H1 (cell line): Measurements from ENCODE around the gene IDH2. TPM values are rescaled to one million over a fixed set of nuclear protein-coding genes. Genes with fewer than 3 reads are reported as not detected.

Experiments used
- CTCF ChIA-PET: fragments of 300-600 bp; sonication (Branson Sonifier 250); formaldehyde crosslinking; loops from one replicate; lab custom pipeline; 2021; ENCODE audit not compliant: partially characterized antibody; lab: Charles Lee
- POLR2A ChIA-PET: fragments of 300-600 bp; sonication (Branson Sonifier 250); formaldehyde crosslinking; loops from one replicate; lab custom pipeline; 2021; ENCODE audit warnings: inconsistent platforms; ENCODE audit not compliant: partially characterized antibody; lab: Charles Lee
- DNase-seq, 2 experiments: peaks; one replicate each; pipeline versions ENCODE4 v3.0.0 to v3.0.0-alpha.2; 2010 to 2022; ENCODE audit warnings: low spot score in 2 of 2, low read depth in 1 of 2, mixed read lengths in 1 of 2
- FAIRE-seq: peaks from 2 replicates; lab custom pipeline; 2011; peaks lifted over from hg19 to GRCh38; lab: Jason Lieb, UNC
- H2AFZ ChIP-seq: 2 replicates; pipeline ENCODE4 v1.8.1; 2012; ENCODE audit warnings: low read length, inconsistent platforms
- H2AK5ac ChIP-seq: 2 replicates; pipeline ENCODE4 v1.6.1; 2013; ENCODE audit warnings: low read depth, low read length
- H2BK120ac ChIP-seq: replicated peaks from 2 replicates; pipeline ENCODE3; 2013; ENCODE audit warnings: low read depth, low read length, inconsistent platforms
- H2BK12ac ChIP-seq: 2 replicates; pipeline ENCODE4 v1.6.1; 2013; ENCODE audit warnings: low read depth, low read length
- H2BK15ac ChIP-seq: 2 replicates; pipeline ENCODE4 v1.6.1; 2013; ENCODE audit warnings: low read length
- H2BK20ac ChIP-seq: 2 replicates; pipeline ENCODE4 v1.6.1; 2013; ENCODE audit warnings: low read length
- H2BK5ac ChIP-seq: 2 replicates; pipeline ENCODE4 v1.6.1; 2013; ENCODE audit warnings: low read depth, low read length
- H3K14ac ChIP-seq: 2 replicates; pipeline ENCODE4 v1.6.1; 2013; ENCODE audit warnings: inconsistent platforms; ENCODE audit not compliant: insufficient read length
- H3K18ac ChIP-seq: 2 replicates; pipeline ENCODE4 v1.6.1; 2013; ENCODE audit warnings: low read length; ENCODE audit errors: extremely low read depth
- H3K23ac ChIP-seq: 2 replicates; pipeline ENCODE4 v1.6.1; 2013; ENCODE audit warnings: inconsistent platforms; ENCODE audit not compliant: insufficient read length
- H3K23me2 ChIP-seq: 2 replicates; pipeline ENCODE4 v1.6.1; 2013; ENCODE audit warnings: low read depth, low read length
- H3K27ac ChIP-seq: 2 replicates; pipeline ENCODE4 v1.6.1; 2011; ENCODE audit warnings: low read depth, low read length, inconsistent platforms
- H3K27me3 ChIP-seq, 4 experiments: replicated peaks in 1 of 4; 1 replicate in 1 of 4; 2 replicates in 3 of 4; pipeline versions ENCODE4 v1.6.1 to v1.8.1; 2011 to 2013; ENCODE audit warnings: low read length in 3 of 4, mild to moderate bottlenecking in 3 of 4, inconsistent platforms in 2 of 4, mixed read lengths in 2 of 4, moderate library complexity in 1 of 4; ENCODE audit not compliant: control insufficient read depth in 3 of 4, insufficient read depth in 3 of 4; ENCODE audit errors: extremely low read depth in 1 of 4
- H3K36me3 ChIP-seq, 4 experiments: 2 replicates each; pipeline versions ENCODE4 v1.6.1 to v1.8.1; 2011 to 2013; ENCODE audit warnings: mild to moderate bottlenecking in 4 of 4, low read length in 3 of 4, moderate library complexity in 2 of 4, control low read depth in 1 of 4, inconsistent platforms in 1 of 4; ENCODE audit not compliant: insufficient read depth in 4 of 4, control insufficient read depth in 2 of 4
- H3K4ac ChIP-seq: replicated peaks from 2 replicates; pipeline ENCODE3; 2013; ENCODE audit warnings: low read length, low read depth, mixed read lengths, inconsistent platforms; ENCODE audit not compliant: insufficient read length
- H3K4me1 ChIP-seq, 4 experiments: replicated peaks in 1 of 4; 1 replicate in 1 of 4; 2 replicates in 3 of 4; pipeline versions ENCODE4 v1.6.1 to v1.8.1; 2011 to 2013; ENCODE audit warnings: low read length in 3 of 4, inconsistent platforms in 2 of 4, mixed read lengths in 1 of 4; ENCODE audit not compliant: insufficient read depth in 4 of 4, control insufficient read depth in 3 of 4
- H3K4me2 ChIP-seq, 2 experiments: 2 replicates each; pipeline versions ENCODE4 v1.6.1 to v1.8.1; 2011 to 2013; ENCODE audit warnings: low read depth in 2 of 2, low read length in 2 of 2, control low read depth in 1 of 2, inconsistent platforms in 1 of 2, mild to moderate bottlenecking in 1 of 2; ENCODE audit not compliant: insufficient read depth in 1 of 2
- H3K4me3 ChIP-seq, 4 experiments: fragments of 200-600, 300-600 bp in 1 of 4; sonication (generic), shearing (Covaris generic), sonication (Bioruptor Twin) in 1 of 4; 2 replicates each; pipeline versions ENCODE4 v1.5.1 to v1.8.1; 2011 to 2016; ENCODE audit warnings: low read length in 4 of 4, low read depth in 3 of 4, control low read depth in 2 of 4, inconsistent platforms in 2 of 4, mild to moderate bottlenecking in 2 of 4, mixed read lengths in 1 of 4, moderate library complexity in 1 of 4; ENCODE audit not compliant: insufficient read depth in 2 of 4; ENCODE audit errors: extremely low read depth in 1 of 4
- H3K56ac ChIP-seq: replicated peaks from 2 replicates; pipeline ENCODE3; 2013; ENCODE audit warnings: low read depth, mild to moderate bottlenecking, mixed read lengths, low read length, inconsistent platforms; ENCODE audit not compliant: insufficient read length
- H3K79me1 ChIP-seq: 2 replicates; pipeline ENCODE4 v1.6.1; 2013; ENCODE audit warnings: low read depth, low read length, control low read depth
- H3K79me2 ChIP-seq, 2 experiments: 2 replicates each; pipeline versions ENCODE4 v1.6.1 to v1.8.1; 2012 to 2013; ENCODE audit warnings: low read length in 2 of 2, mild to moderate bottlenecking in 2 of 2, inconsistent platforms in 1 of 2; ENCODE audit not compliant: insufficient read depth in 2 of 2, control insufficient read depth in 1 of 2
- H3K9ac ChIP-seq, 4 experiments: replicated peaks in 1 of 4; 1 replicate in 1 of 4; 2 replicates in 3 of 4; pipeline versions ENCODE4 v1.6.1 to v1.8.1; 2011 to 2013; ENCODE audit warnings: low read depth in 3 of 4, low read length in 3 of 4, control low read depth in 2 of 4, mild to moderate bottlenecking in 2 of 4, moderate library complexity in 2 of 4, inconsistent platforms in 1 of 4; ENCODE audit errors: extremely low read depth in 1 of 4
- H3K9me3 ChIP-seq, 2 experiments: 2 replicates each; pipeline versions ENCODE4 v1.6.1 to v1.8.1; 2012 to 2013; ENCODE audit warnings: mild to moderate bottlenecking in 2 of 2, moderate library complexity in 2 of 2, control low read depth in 1 of 2, inconsistent platforms in 1 of 2, low read depth in 1 of 2, low read length in 1 of 2, mixed read lengths in 1 of 2; ENCODE audit not compliant: insufficient read depth in 2 of 2
- H4K20me1 ChIP-seq, 2 experiments: replicated peaks in 1 of 2; 2 replicates each; pipeline versions ENCODE3 to v1.8.1; 2011 to 2013; ENCODE audit warnings: inconsistent platforms in 2 of 2, low read length in 2 of 2, mild to moderate bottlenecking in 1 of 2; ENCODE audit not compliant: insufficient read depth in 2 of 2, control insufficient read depth in 1 of 2
- H4K5ac ChIP-seq: 2 replicates; pipeline ENCODE4 v1.6.1; 2013; ENCODE audit warnings: low read length, low read depth, mixed read lengths, inconsistent platforms; ENCODE audit not compliant: insufficient read length
- H4K8ac ChIP-seq: 2 replicates; pipeline ENCODE4 v1.8.0; 2013; ENCODE audit warnings: mild to moderate bottlenecking, moderate library complexity, low read length, inconsistent platforms; ENCODE audit not compliant: insufficient read depth; ENCODE audit errors: extremely low read depth
- H4K91ac ChIP-seq: replicated peaks from 2 replicates; pipeline ENCODE3; 2013; ENCODE audit warnings: low read length, mixed read lengths, inconsistent platforms; ENCODE audit not compliant: insufficient read length
- KDM1A ChIP-seq: fragments of 200-600, 300-600 bp; sonication (generic); IDR thresholded peaks from 2 replicates; pipeline ENCODE4 v1.7.1; 2016; ENCODE audit warnings: mild to moderate bottlenecking, low read length, borderline replicate concordance
- SIX5 ChIP-seq: IDR thresholded peaks from 2 replicates; pipeline ENCODE4 v1.6.1; 2011; ENCODE audit warnings: mild to moderate bottlenecking, low read depth, low read length
- TAF7 ChIP-seq: optimal IDR thresholded peaks from 2 replicates; pipeline ENCODE3; 2011; ENCODE audit warnings: low read depth, mild to moderate bottlenecking, inconsistent platforms, low read length, moderate library complexity, borderline replicate concordance
- WGBS, 2 experiments: shearing (Covaris generic) in 1 of 2; methylation state at CpG; one replicate each; pipeline versions ENCODE4 v1.1.6 to v1.1.7; 2013 to 2015; ENCODE audit warnings: low lambda C conversion rate in 2 of 2, mixed read lengths in 2 of 2, inconsistent platforms in 1 of 2, low coverage in 1 of 2, missing lambda C conversion rate in 1 of 2; ENCODE audit not compliant: insufficient replicate concordance in 2 of 2, insufficient coverage in 1 of 2, insufficient read length in 1 of 2; ENCODE audit errors: extremely low coverage in 1 of 2, missing lambda C conversion rate in 1 of 2; 5-methylcytosine and 5-hydroxymethylcytosine counted together
- polyA plus RNA-seq, 7 experiments: library from polyadenylated mRNA; depleted of rRNA in 3 of 7; stranded (reverse) in 5 of 7; unstranded in 2 of 7; fragments of >200 nt in 5 of 7; fragments of 200-250 nt in 2 of 7; gene quantifications; 1 replicate in 5 of 7; 2 replicates in 1 of 7; 4 replicates in 1 of 7; pipeline versions ENCODE4 v1.2.1 to v1.2.3, GENCODE V29; 2011 to 2013; ENCODE audit warnings: missing spikeins in 2 of 7, mixed read lengths in 2 of 7
- total RNA-seq: library from RNA; stranded (reverse); fragmentation: NEBNext Ultra II Directional; extraction: Animal tissue kit (Norgen Biotek cat#: 25700); gene quantifications from 2 replicates; pipeline ENCODE4 v1.2.1, GENCODE V29; 2021

IDH2 gene
- total and polyA plus RNA-seq, 2 of the 8 experiments (the other 6 are each of a cell fraction or from before 2014, with no cell fraction given): 64.2 to 84.6 TPM

DNA sequence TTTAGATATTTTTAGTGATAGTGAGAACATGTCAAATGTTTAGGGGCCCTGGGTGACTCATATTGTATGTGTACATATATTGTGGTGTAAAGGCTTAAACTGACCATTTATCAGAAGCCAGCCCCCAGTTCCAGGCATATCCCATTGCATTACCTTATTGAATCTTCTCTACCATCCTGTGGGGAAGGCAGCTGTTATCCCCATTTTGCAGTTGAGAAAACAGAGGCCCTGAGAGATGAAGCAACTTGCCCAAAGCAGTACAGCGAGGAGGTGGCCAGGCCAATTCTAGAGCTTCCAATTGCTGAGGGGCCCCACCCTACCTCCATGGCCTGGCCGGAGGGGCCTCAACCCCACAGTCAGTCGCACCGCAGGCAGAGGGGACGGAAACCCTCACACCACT is 53.2 kb downstream of the IDH2 start:
- Histone ChIP-seq H3K4me1 (peaks cover 0 to 10% (median 1%) of the 10 kb centered on the region in 4 experiments; a peak in 2 of 7 replicates), H3K4ac (no peak overlapping the region), H3K23me2 (no peaks in the 10 kb centered on the region), H4K91ac (no peak overlapping the region), H3K36me3 (no peaks in the 10 kb centered on the region), H2BK20ac (no peak overlapping the region), H2BK120ac (no peak overlapping the region), H4K8ac (no peak overlapping the region), H2AK5ac (no peak overlapping the region), H3K14ac (no peak overlapping the region), H4K5ac (no peak overlapping the region), H3K79me1 (peaks cover 18% of the 10 kb centered on the region), H3K18ac (no peak overlapping the region), H2BK15ac (no peak overlapping the region), H2AFZ (no peak overlapping the region), H3K23ac (no peak overlapping the region), H3K27me3 (no peaks in the 10 kb centered on the region), H3K9me3 (no peaks in the 10 kb centered on the region), H3K27ac (no peak overlapping the region), H3K79me2 (no peaks in the 10 kb centered on the region; a peak in 1 of 4 replicates), H3K4me2 (no peak overlapping the region), H3K4me3 (no peak overlapping the region), H3K56ac (no peak overlapping the region), H2BK12ac (no peak overlapping the region), H4K20me1 (peaks cover 0 to 1% of the 10 kb centered on the region in 2 experiments), H3K9ac (no peak overlapping the region), H2BK5ac (no peak overlapping the region)
- TF ChIP-seq TAF7: no peak
- TF ChIP-seq KDM1A: no peak
- no peak for TF ChIP-seq SIX5
- no peak for FAIRE-seq
- POLR2A ChIA-PET: interaction anchor here (0.6 to 1.5 kb wide), 6 partner anchors 12 to 153 kb away, joined by 3 to 6 read pairs (median 4); no protein-coding TSS in a partner anchor
- no peak for DNase-seq
- WGBS, 2 experiments: 97% methylated on average over 5 of the region's 5 CpGs; no CpG with 5 or more reads in 1 of the 2 experiments
- CTCF ChIA-PET: interaction anchor here (0.7 to 2.9 kb wide), 11 partner anchors 13 to 151 kb away, joined by 3 to 9 read pairs (median 3); no protein-coding TSS in a partner anchor
